Hepatocyte (in vitro differentiated cells): ENCODE results near the gene VAMP8. TPM values are rescaled to one million over a fixed set of nuclear protein-coding genes. Genes with fewer than 3 reads are reported as not detected.

Experiments used
- DNase-seq: peaks from one replicate; pipeline ENCODE4 v3.0.0-alpha.2; 2016; ENCODE audit warnings: low spot score
- H2AFZ ChIP-seq: fragments of 200-600 bp; sonication (generic); 2 replicates; pipeline ENCODE4 v1.6.0; 2016; ENCODE audit warnings: antibody characterized with exemption, mild to moderate bottlenecking
- H3K27ac ChIP-seq: fragments of 200-600 bp; sonication (generic); 2 replicates; pipeline ENCODE4 v1.5.1; 2016; ENCODE audit warnings: mild to moderate bottlenecking
- H3K27me3 ChIP-seq: fragments of 200-600 bp; sonication (generic); 2 replicates; pipeline ENCODE4 v1.6.1; 2016
- H3K36me3 ChIP-seq: fragments of 200-600 bp; sonication (generic); replicated peaks from 2 replicates; pipeline ENCODE4 v1.5.1; 2016; ENCODE audit warnings: low read depth; ENCODE audit not compliant: insufficient read depth
- H3K4me1 ChIP-seq: fragments of 200-600 bp; sonication (generic); 2 replicates; pipeline ENCODE4 v1.5.1; 2016; ENCODE audit warnings: mild to moderate bottlenecking, moderate library complexity; ENCODE audit not compliant: insufficient read depth
- H3K4me2 ChIP-seq: fragments of 200-600 bp; sonication (generic); 2 replicates; pipeline ENCODE4 v1.6.0; 2016
- H3K4me3 ChIP-seq: fragments of 200-600 bp; sonication (generic); 2 replicates; pipeline ENCODE4 v1.5.1; 2016; ENCODE audit warnings: mild to moderate bottlenecking
- H3K79me2 ChIP-seq: fragments of 200-600 bp; sonication (generic); 2 replicates; pipeline ENCODE4 v1.6.0; 2017; ENCODE audit warnings: mild to moderate bottlenecking
- H3K9me2 ChIP-seq: fragments of 200-600 bp; sonication (generic); replicated peaks from 2 replicates; pipeline ENCODE4 v1.6.0; 2017; ENCODE audit warnings: mild to moderate bottlenecking; ENCODE audit not compliant: insufficient read depth
- H3K9me3 ChIP-seq: fragments of 200-600 bp; sonication (generic); 2 replicates; pipeline ENCODE4 v1.5.1; 2016; ENCODE audit warnings: low read depth, mild to moderate bottlenecking
- H4K20me1 ChIP-seq: fragments of 200-600 bp; sonication (generic); 2 replicates; pipeline ENCODE4 v1.6.0; 2016; ENCODE audit warnings: mild to moderate bottlenecking; ENCODE audit not compliant: insufficient read depth, poor library complexity, severe bottlenecking
- CTCF ChIP-seq: fragments of 200-600 bp; sonication (generic); IDR thresholded peaks from 2 replicates; pipeline ENCODE4 v1.5.1; 2016; ENCODE audit warnings: antibody characterized with exemption, mild to moderate bottlenecking; ENCODE audit not compliant: poor library complexity
- EZH2 ChIP-seq: fragments of 200-600 bp; sonication (generic); IDR thresholded peaks from 2 replicates; pipeline ENCODE4 v1.6.1; 2016; ENCODE audit warnings: antibody characterized with exemption, mild to moderate bottlenecking, borderline replicate concordance
- EZH2phosphoT487 ChIP-seq: fragments of 200-600 bp; sonication (generic); IDR thresholded peaks from one replicate; pipeline ENCODE4 v1.6.1; 2018; ENCODE audit warnings: antibody characterized with exemption, mild to moderate bottlenecking, low read depth, moderate library complexity; ENCODE audit not compliant: unreplicated experiment, severe bottlenecking
- WGBS: methylation state at CpG from one replicate; pipeline ENCODE4 v1.1.6; 2016; ENCODE audit warnings: low lambda C conversion rate; ENCODE audit errors: missing lambda C conversion rate; 5-methylcytosine and 5-hydroxymethylcytosine counted together
- polyA plus RNA-seq: library from polyadenylated mRNA; unstranded; fragments of >200 nt; fragmentation: Nextera tagmentation; extraction: Ambion mirVana; gene quantifications from 2 replicates; pipeline ENCODE4 v1.2.1, GENCODE V29; 2016
- small RNA-seq: library from RNA; depleted of rRNA; stranded (forward); fragments of <200 nt; gene quantifications from one replicate; pipeline ENCODE3, GENCODE V24; 2014
- total RNA-seq: library from RNA; depleted of rRNA; stranded (reverse); fragments of >200 nt; gene quantifications from 2 replicates; pipeline ENCODE4 v1.2.3, GENCODE V29; 2014

Gene VAMP8
- total and polyA plus RNA-seq, 2 experiments from 2014 or later, result 50.7 to 213 TPM

DNA sequence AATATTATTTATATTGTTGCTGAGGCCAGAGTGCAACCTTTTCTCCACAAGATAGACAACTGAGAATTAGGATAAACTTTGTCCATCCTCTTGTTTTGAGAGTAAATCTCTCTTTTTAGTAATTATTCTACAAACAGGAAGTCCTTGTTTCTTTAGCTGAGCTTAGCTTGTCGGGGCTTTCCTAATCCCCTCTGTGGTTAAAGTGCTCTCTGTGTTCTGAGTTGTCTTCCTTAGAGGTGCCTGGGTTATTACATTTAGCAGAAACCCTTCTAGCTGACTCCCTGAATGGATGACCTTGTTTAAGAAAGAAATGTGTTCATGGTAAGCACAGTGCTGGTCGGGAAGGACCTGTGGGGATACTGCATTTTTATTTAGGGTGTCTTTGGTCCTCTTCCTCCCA lies 51.3 kb downstream of the VAMP8 start:
- Histone ChIP-seq H3K4me3 (no peak overlapping the region), H3K27ac (no peak overlapping the region), H3K79me2 (peaks cover 6% of the 10 kb centered on the region), H3K27me3 (no peaks in the 10 kb centered on the region), H3K9me3 (no peaks in the 10 kb centered on the region), H3K4me1 (no peaks in the 10 kb centered on the region), H4K20me1 (no peaks in the 10 kb centered on the region), H3K4me2 (no peak overlapping the region), H3K9me2 (no peaks in the 10 kb centered on the region), H2AFZ (no peak overlapping the region), H3K36me3 (no peaks in the 10 kb centered on the region)
- DNase-seq, result no peak
- WGBS, result 63% methylated on average over 2 of the region's 2 CpGs
- TF ChIP-seq EZH2phosphoT487 (no peak), CTCF (no peak), EZH2 (no peak)

- Histone ChIP-seq H3K9me3 (no peaks in the 10 kb centered on the region), H3K4me3 (no peak overlapping the region), H4K20me1 (no peaks in the 10 kb centered on the region), H3K36me3 (no peaks in the 10 kb centered on the region), H3K4me2 (no peak overlapping the region), H3K27ac (no peak overlapping the region), H3K9me2 (no peaks in the 10 kb centered on the region), H2AFZ (no peak overlapping the region), H3K27me3 (no peaks in the 10 kb centered on the region), H3K79me2 (peaks cover 6% of the 10 kb centered on the region), H3K4me1 (no peaks in the 10 kb centered on the region)
- DNase-seq, result no peak
- TF ChIP-seq EZH2 (no peak), EZH2phosphoT487 (no peak), CTCF (no peak)
- 100% methylated on average over 3 of the region's 3 CpGs for WGBS
Measured at GRCh38 chr2:85631316-85631715, 53.9 kb downstream of the VAMP8 start.

Small RNAs within 50 kb of the gene (small RNA-seq; reads per million reads assigned to genes)
- gene RN7SL126P, result not detected

Other genes with a start within 250 kb of the VAMP8 start
- gene TGOLN2, start 249.6 kb upstream of the VAMP8 start, total RNA-seq, result 66.5 and 72.0 TPM in 2 replicates
- gene TGOLN2, start 249.6 kb upstream of the VAMP8 start, polyA plus RNA-seq, result 51.1 and 52.4 TPM in 2 replicates
- gene RETSAT, start 223.1 kb upstream of the VAMP8 start, total RNA-seq, result 55.3 and 58.5 TPM in 2 replicates
- gene RETSAT, start 223.1 kb upstream of the VAMP8 start, polyA plus RNA-seq, result 22.2 and 24.7 TPM in 2 replicates
- 17.6 and 25.1 TPM in 2 replicates for gene ELMOD3, start 222.8 kb upstream of the VAMP8 start, total RNA-seq
- gene ELMOD3, start 222.8 kb upstream of the VAMP8 start, polyA plus RNA-seq, result 16.4 and 18.1 TPM in 2 replicates
- gene CAPG, start 167.2 kb upstream of the VAMP8 start, total RNA-seq, result 108 and 123 TPM in 2 replicates
- 172 and 188 TPM in 2 replicates for gene CAPG, start 167.2 kb upstream of the VAMP8 start, polyA plus RNA-seq
- gene SH2D6, start 158.9 kb upstream of the VAMP8 start, total RNA-seq, result 0.27 and 0.36 TPM in 2 replicates
- 2.3 and 2.8 TPM in 2 replicates for gene SH2D6, start 158.9 kb upstream of the VAMP8 start, polyA plus RNA-seq
- 202 and 252 TPM in 2 replicates for gene MAT2A, start 38.4 kb upstream of the VAMP8 start, total RNA-seq
- gene MAT2A, start 38.4 kb upstream of the VAMP8 start, polyA plus RNA-seq, result 379 and 465 TPM in 2 replicates
- gene GGCX, start 16.1 kb upstream of the VAMP8 start, total RNA-seq, result 64.5 and 82.5 TPM in 2 replicates
- gene GGCX, start 16.1 kb upstream of the VAMP8 start, polyA plus RNA-seq, result 66.1 and 73.5 TPM in 2 replicates
- gene VAMP5, start 6.8 kb downstream of the VAMP8 start, total RNA-seq, result 2.1 and 2.7 TPM in 2 replicates
- 36.1 TPM in 2 replicates for gene VAMP5, start 6.8 kb downstream of the VAMP8 start, polyA plus RNA-seq
- gene RNF181, start 18.2 kb downstream of the VAMP8 start, total RNA-seq, result 139 and 159 TPM in 2 replicates
- 250 and 256 TPM in 2 replicates for gene RNF181, start 18.2 kb downstream of the VAMP8 start, polyA plus RNA-seq
- gene TMEM150A, start 25.1 kb downstream of the VAMP8 start, total RNA-seq, result 20.1 and 25.7 TPM in 2 replicates
- 64.6 and 67.9 TPM in 2 replicates for gene TMEM150A, start 25.1 kb downstream of the VAMP8 start, polyA plus RNA-seq
- gene C2orf68, start 34.5 kb downstream of the VAMP8 start, total RNA-seq, result 21.6 and 23.1 TPM in 2 replicates
- 28.3 and 28.4 TPM in 2 replicates for gene C2orf68, start 34.5 kb downstream of the VAMP8 start, polyA plus RNA-seq
- 41.7 and 63.9 TPM in 2 replicates for gene USP39, start 38.6 kb downstream of the VAMP8 start, total RNA-seq
- gene USP39, start 38.6 kb downstream of the VAMP8 start, polyA plus RNA-seq, result 27.5 and 38.5 TPM in 2 replicates
- 13.0 and 27.6 TPM in 2 replicates for gene SFTPB, start 90.6 kb downstream of the VAMP8 start, total RNA-seq
- gene SFTPB, start 90.6 kb downstream of the VAMP8 start, polyA plus RNA-seq, result 1.1 and 3.3 TPM in 2 replicates
- gene GNLY, start 116.8 kb downstream of the VAMP8 start, total RNA-seq, result not detected in 2 replicates
- gene GNLY, start 116.8 kb downstream of the VAMP8 start, polyA plus RNA-seq, result 1.0 TPM in 1 of 2 replicates, not detected in the other
- gene ATOH8, start 176.4 kb downstream of the VAMP8 start, total RNA-seq, result 2.0 and 2.9 TPM in 2 replicates
- gene ATOH8, start 176.4 kb downstream of the VAMP8 start, polyA plus RNA-seq, result 1.3 and 2.1 TPM in 2 replicates